Measurements from ENCODE around the gene SH3GLB2.

DNA sequence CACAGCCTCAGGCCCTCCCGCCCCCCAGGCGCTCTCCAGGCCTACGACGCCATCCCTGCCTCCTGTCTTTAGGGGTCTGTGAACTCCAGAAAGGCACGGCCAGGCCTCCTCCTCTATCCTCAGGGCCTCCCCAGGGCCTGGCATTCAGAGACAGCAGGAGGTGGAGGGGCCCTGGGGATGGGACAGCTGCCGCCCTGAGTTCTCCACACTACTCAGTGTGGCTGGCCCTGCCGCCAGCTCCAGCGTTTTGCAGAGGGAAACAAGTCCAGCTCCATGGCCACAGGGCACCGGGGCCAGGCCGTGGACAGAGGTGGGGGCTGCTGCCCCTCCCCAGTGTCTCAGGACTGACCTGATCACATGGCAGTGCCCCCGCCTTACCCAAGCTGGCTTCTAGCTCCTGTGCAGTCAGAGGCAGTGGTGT lies 16.4 kb downstream of the SH3GLB2 start:
- TF ChIP-seq, protein P1, sequence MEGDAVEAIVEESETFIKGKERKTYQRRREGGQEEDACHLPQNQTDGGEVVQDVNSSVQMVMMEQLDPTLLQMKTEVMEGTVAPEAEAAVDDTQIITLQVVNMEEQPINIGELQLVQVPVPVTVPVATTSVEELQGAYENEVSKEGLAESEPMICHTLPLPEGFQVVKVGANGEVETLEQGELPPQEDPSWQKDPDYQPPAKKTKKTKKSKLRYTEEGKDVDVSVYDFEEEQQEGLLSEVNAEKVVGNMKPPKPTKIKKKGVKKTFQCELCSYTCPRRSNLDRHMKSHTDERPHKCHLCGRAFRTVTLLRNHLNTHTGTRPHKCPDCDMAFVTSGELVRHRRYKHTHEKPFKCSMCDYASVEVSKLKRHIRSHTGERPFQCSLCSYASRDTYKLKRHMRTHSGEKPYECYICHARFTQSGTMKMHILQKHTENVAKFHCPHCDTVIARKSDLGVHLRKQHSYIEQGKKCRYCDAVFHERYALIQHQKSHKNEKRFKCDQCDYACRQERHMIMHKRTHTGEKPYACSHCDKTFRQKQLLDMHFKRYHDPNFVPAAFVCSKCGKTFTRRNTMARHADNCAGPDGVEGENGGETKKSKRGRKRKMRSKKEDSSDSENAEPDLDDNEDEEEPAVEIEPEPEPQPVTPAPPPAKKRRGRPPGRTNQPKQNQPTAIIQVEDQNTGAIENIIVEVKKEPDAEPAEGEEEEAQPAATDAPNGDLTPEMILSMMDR (IDR thresholded peaks at IDR 0.05), result no peak
- TF ChIP-seq NR3C1 (IDR thresholded peaks at IDR 0.05) (no peak), POLR2A (IDR thresholded peaks at IDR 0.05; ENCODE audit: low read length) (no peak), RNF2 (IDR thresholded peaks at IDR 0.05; ENCODE audit: borderline replicate concordance, low read depth) (no peak)
- TF ChIP-seq, protein P2, sequence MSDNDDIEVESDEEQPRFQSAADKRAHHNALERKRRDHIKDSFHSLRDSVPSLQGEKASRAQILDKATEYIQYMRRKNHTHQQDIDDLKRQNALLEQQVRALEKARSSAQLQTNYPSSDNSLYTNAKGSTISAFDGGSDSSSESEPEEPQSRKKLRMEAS (IDR thresholded peaks at IDR 0.05), result no peak
